SU-DHL-6 (cell line): ENCODE results near the gene FAM110D.
A peak's percentile ranks its signal among the peaks of the same experiment; 100 is the strongest.

Experiments used
- H2AFZ ChIP-seq: fragments of 200-600 bp; sonication (generic); 2 replicates; pipeline ENCODE4 v1.6.1; 2014; ENCODE audit warnings: low read depth, mild to moderate bottlenecking, moderate library complexity, mixed read lengths, antibody characterized with exemption, low read length; ENCODE audit not compliant: severe bottlenecking
- H3F3A ChIP-seq: fragments of 200-600 bp; shearing (Covaris generic); 2 replicates; pipeline ENCODE4 v1.6.0; 2016; ENCODE audit warnings: antibody characterized with exemption, mild to moderate bottlenecking; ENCODE audit not compliant: insufficient read depth
- H3K27ac ChIP-seq: fragments of 200-600 bp; sonication (generic); 2 replicates; pipeline ENCODE4 v1.5.1; 2016; ENCODE audit warnings: low read depth, mild to moderate bottlenecking, low read length, moderate library complexity, mixed read lengths
- H3K27me3 ChIP-seq: fragments of 200-600 bp; sonication (generic), shearing (Covaris generic); 2 replicates; pipeline ENCODE4 v1.6.0; 2014; ENCODE audit warnings: mild to moderate bottlenecking, low read length
- H3K36me3 ChIP-seq: fragments of 200-600 bp; sonication (generic); 2 replicates; pipeline ENCODE4 v1.6.1; 2014; ENCODE audit warnings: mild to moderate bottlenecking, low read length, mixed read lengths
- H3K4me2 ChIP-seq: fragments of 300-600, 200-600 bp; shearing (Covaris generic), sonication (generic); 2 replicates; pipeline ENCODE4 v1.6.0; 2014; ENCODE audit warnings: low read length, low read depth, mild to moderate bottlenecking; ENCODE audit not compliant: poor library complexity, severe bottlenecking
- H3K4me3 ChIP-seq: fragments of 200-600 bp; sonication (generic); 2 replicates; pipeline ENCODE4 v1.5.1; 2014; ENCODE audit warnings: antibody characterized with exemption, low read length, mild to moderate bottlenecking, mixed read lengths; ENCODE audit not compliant: insufficient read depth, poor library complexity, severe bottlenecking
- H3K79me2 ChIP-seq: fragments of 200-600 bp; sonication (generic); 2 replicates; pipeline ENCODE4 v1.6.1; 2014; ENCODE audit warnings: mild to moderate bottlenecking, low read length, moderate library complexity; ENCODE audit not compliant: insufficient read depth
- H3K9ac ChIP-seq: fragments of 200-600 bp; sonication (generic); 2 replicates; pipeline ENCODE4 v1.7.0; 2014; ENCODE audit warnings: mild to moderate bottlenecking, low read length
- H3K9me2 ChIP-seq: fragments of 200-600 bp; sonication (generic); replicated peaks from 2 replicates; pipeline ENCODE4 v1.6.1; 2014; ENCODE audit warnings: low read length; ENCODE audit not compliant: insufficient read depth
- H3K9me3 ChIP-seq: fragments of 200-600 bp; sonication (generic); 2 replicates; pipeline ENCODE4 v1.6.1; 2014; ENCODE audit warnings: low read length, mixed read lengths; ENCODE audit not compliant: insufficient read depth
- H4K20me1 ChIP-seq: fragments of 200-600 bp; sonication (generic); 2 replicates; pipeline ENCODE4 v1.6.1; 2014; ENCODE audit warnings: low read depth, mild to moderate bottlenecking, antibody characterized with exemption, low read length, moderate library complexity, mixed read lengths
- CTCF ChIP-seq: fragments of 200-600 bp; sonication (generic); IDR thresholded peaks from one replicate; pipeline ENCODE4 v1.5.1; 2017; ENCODE audit warnings: antibody characterized with exemption, mild to moderate bottlenecking, low read length, moderate library complexity; ENCODE audit not compliant: insufficient read depth, poor library complexity, severe bottlenecking
- EZH2phosphoT487 ChIP-seq: fragments of 200-600 bp; sonication (generic), shearing (Covaris generic); conservative IDR thresholded peaks from 2 replicates; pipeline ENCODE4 v1.6.1; 2018; ENCODE audit warnings: mild to moderate bottlenecking, antibody characterized with exemption, low read length, moderate library complexity, mixed read lengths

FAM110D gene

GRCh38 chr1:26126321-26127084 lies 32.4 kb upstream of the FAM110D start:
- Histone ChIP-seq H3K79me2 (no peaks in the 10 kb centered on the region), H3K4me3 (no peak overlapping the region), H3K27me3 (no peaks in the 10 kb centered on the region), H3K4me2 (peak overlapping the region; percentile 60), H3K27ac (peak overlapping the region; percentile 76), H4K20me1 (no peaks in the 10 kb centered on the region), H3K9ac (peak overlapping the region; percentile 13), H3K9me2 (no peaks in the 10 kb centered on the region), H3K36me3 (peaks cover 24% of the 10 kb centered on the region), H3K9me3 (no peaks in the 10 kb centered on the region), H3F3A (peaks cover 14% of the 10 kb centered on the region), H2AFZ (no peak overlapping the region)
- TF ChIP-seq EZH2phosphoT487 (no peak), CTCF (no peak)

DNA sequence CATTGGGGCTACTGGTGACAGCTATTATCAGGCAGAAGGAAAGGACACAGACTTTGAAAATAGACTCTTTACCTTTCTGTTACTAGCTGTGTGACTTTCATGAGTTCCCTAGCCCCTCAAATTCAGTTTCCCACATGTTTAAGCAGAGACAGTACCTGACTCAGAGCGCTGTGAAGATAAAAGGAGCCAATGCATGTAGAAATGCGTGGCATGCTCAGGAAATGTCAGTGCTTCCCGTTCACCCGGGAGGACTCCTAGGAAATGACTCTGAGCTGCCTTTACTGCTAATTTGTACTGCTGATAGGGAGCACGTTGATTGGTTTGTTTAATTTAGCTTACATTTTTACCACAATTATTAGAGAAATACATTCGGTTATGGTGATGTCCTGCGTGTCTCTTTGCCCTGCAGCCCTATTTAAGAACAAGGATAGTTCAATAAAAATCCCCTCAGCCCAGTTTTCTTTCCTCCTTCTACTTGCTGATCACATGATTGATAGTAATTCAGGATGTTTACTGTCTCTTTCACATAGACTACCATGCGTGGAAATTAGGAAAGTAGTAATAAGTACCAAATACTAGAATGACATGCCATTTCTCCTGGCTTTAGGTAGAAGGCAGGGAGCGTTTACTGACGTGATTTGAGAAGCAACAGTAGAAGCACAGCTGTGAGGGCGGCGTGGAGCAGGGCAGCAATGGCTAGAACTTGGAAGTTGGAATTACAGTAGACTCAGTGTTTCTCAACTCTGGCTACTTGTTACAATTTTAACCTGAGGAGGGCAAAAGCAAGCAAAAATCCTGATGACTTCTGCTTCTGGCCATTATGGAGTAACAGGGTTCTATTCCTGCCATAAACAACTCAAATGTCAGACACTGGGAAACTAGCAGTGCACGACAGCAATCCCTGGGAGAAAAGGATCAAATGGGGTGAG lies 31.4 kb upstream of the FAM110D start:
- Histone ChIP-seq H3K27me3 (no peaks in the 10 kb centered on the region), H3K27ac (no peak overlapping the region), H3K36me3 (peaks cover 21% of the 10 kb centered on the region), H3K9me3 (no peaks in the 10 kb centered on the region), H4K20me1 (no peaks in the 10 kb centered on the region), H3F3A (peaks cover 14% of the 10 kb centered on the region), H3K4me2 (peak overlapping the region; percentile 60), H3K9ac (no peak overlapping the region), H3K9me2 (no peaks in the 10 kb centered on the region), H2AFZ (no peak overlapping the region), H3K79me2 (no peaks in the 10 kb centered on the region), H3K4me3 (no peak overlapping the region)
- TF ChIP-seq CTCF (no peak), EZH2phosphoT487 (no peak)

- Histone ChIP-seq H3K27me3 (no peaks in the 10 kb centered on the region), H3K27ac (no peak overlapping the region), H3F3A (peaks cover 14% of the 10 kb centered on the region), H3K9me3 (no peaks in the 10 kb centered on the region), H3K4me2 (no peak overlapping the region), H2AFZ (no peak overlapping the region), H3K79me2 (no peaks in the 10 kb centered on the region), H4K20me1 (no peaks in the 10 kb centered on the region), H3K9me2 (no peaks in the 10 kb centered on the region), H3K36me3 (peaks cover 7% of the 10 kb centered on the region; the same call in 1 of the 2 replicates), H3K9ac (no peak overlapping the region), H3K4me3 (no peak overlapping the region)
- no peak for TF ChIP-seq CTCF
- TF ChIP-seq EZH2phosphoT487 = no peak
These were observed 29.1 kb upstream of the FAM110D start for GRCh38 chr1:26129778-26130177.
